ENCODE measurements around the gene PDZRN3. TPM values are rescaled to one million over a fixed set of nuclear protein-coding genes. Genes with fewer than 3 reads are reported as not detected.

Gene PDZRN3
- total and polyA plus RNA-seq, 2 experiments from 2014 or later = 42.9 to 60.5 TPM

GRCh38 chr3:73530022-73530396 lies 94.7 kb downstream of the PDZRN3 start:
- Histone ChIP-seq H3K79me2 (peaks cover 94% of the 10 kb centered on the region), H3K27ac (no peak overlapping the region), H3K27me3 (no peaks in the 10 kb centered on the region), H3K36me3 (replicated peaks; ENCODE audit: insufficient read depth, low read depth) (no peaks in the 10 kb centered on the region), H3K9me2 (replicated peaks; ENCODE audit: insufficient read depth) (no peaks in the 10 kb centered on the region), H2AFZ (no peak overlapping the region), H3K4me3 (no peak overlapping the region), H3K4me2 (no peak overlapping the region), H3K4me1 (ENCODE audit: insufficient read depth) (peaks cover 12% of the 10 kb centered on the region), H4K20me1 (ENCODE audit: insufficient read depth, poor library complexity, severe bottlenecking) (peaks cover 15% of the 10 kb centered on the region), H3K9me3 (ENCODE audit: low read depth) (no peaks in the 10 kb centered on the region)
- 29% methylated on average over 4 of the region's 4 CpGs for WGBS (ENCODE audit: low lambda C conversion rate, missing lambda C conversion rate)
- TF ChIP-seq, protein P1, sequence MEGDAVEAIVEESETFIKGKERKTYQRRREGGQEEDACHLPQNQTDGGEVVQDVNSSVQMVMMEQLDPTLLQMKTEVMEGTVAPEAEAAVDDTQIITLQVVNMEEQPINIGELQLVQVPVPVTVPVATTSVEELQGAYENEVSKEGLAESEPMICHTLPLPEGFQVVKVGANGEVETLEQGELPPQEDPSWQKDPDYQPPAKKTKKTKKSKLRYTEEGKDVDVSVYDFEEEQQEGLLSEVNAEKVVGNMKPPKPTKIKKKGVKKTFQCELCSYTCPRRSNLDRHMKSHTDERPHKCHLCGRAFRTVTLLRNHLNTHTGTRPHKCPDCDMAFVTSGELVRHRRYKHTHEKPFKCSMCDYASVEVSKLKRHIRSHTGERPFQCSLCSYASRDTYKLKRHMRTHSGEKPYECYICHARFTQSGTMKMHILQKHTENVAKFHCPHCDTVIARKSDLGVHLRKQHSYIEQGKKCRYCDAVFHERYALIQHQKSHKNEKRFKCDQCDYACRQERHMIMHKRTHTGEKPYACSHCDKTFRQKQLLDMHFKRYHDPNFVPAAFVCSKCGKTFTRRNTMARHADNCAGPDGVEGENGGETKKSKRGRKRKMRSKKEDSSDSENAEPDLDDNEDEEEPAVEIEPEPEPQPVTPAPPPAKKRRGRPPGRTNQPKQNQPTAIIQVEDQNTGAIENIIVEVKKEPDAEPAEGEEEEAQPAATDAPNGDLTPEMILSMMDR (IDR thresholded peaks at IDR 0.05; ENCODE audit: poor library complexity) = no peak
- no peak for TF ChIP-seq EZH2phosphoT487 (IDR thresholded peaks at IDR 0.05; ENCODE audit: low read depth, severe bottlenecking, unreplicated experiment)
- TF ChIP-seq EZH2 (IDR thresholded peaks at IDR 0.05; ENCODE audit: borderline replicate concordance) = no peak
- DNase-seq (ENCODE audit: low spot score) = no peak

- H3K4me3 ChIP-seq = no peak overlapping the region
- H3K79me2 ChIP-seq = peaks cover 91% of the 10 kb centered on the region
- WGBS (ENCODE audit: low lambda C conversion rate, missing lambda C conversion rate) = 37% methylated on average over 3 of the region's 3 CpGs
- peaks cover 12% of the 10 kb centered on the region for H3K4me1 ChIP-seq (ENCODE audit: insufficient read depth)
- no peak for DNase-seq (ENCODE audit: low spot score)
- H4K20me1 ChIP-seq (ENCODE audit: insufficient read depth, poor library complexity, severe bottlenecking) = peaks cover 14% of the 10 kb centered on the region
- TF ChIP-seq EZH2 (IDR thresholded peaks at IDR 0.05; ENCODE audit: borderline replicate concordance) (no peak), EZH2phosphoT487 (IDR thresholded peaks at IDR 0.05; ENCODE audit: low read depth, severe bottlenecking, unreplicated experiment) (no peak)
- TF ChIP-seq, protein P1 (IDR thresholded peaks at IDR 0.05; ENCODE audit: poor library complexity) = no peak
- H3K27me3 ChIP-seq = no peaks in the 10 kb centered on the region
- H3K9me3 ChIP-seq (ENCODE audit: low read depth) = no peaks in the 10 kb centered on the region
- no peaks in the 10 kb centered on the region for H3K36me3 ChIP-seq (replicated peaks; ENCODE audit: insufficient read depth, low read depth)
- no peaks in the 10 kb centered on the region for H3K9me2 ChIP-seq (replicated peaks; ENCODE audit: insufficient read depth)
- H3K4me2 ChIP-seq = no peak overlapping the region
- H2AFZ ChIP-seq = no peak overlapping the region
- no peak overlapping the region for H3K27ac ChIP-seq
Observed at GRCh38 chr3:73529308-73530021, 95.3 kb downstream of the PDZRN3 start.

DNA sequence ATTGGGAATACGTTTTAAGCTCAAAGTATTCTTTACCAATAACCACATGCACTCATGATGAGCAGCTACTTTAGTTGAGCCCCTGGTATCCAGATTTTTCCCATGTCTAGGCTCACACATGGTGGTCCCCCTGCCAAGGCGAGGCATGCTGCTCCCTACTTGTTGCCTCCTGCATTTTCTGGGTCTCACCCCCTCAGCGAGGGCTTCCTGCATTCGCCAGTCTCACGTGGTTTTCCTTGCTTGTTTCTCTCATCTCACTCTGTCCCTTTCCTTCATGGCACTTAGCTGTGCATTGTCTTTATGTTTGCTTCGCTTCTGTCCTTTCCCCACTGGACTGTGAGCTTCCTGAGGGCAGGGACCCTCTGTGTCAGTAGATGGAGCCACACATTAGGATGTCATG lies 99.2 kb downstream of the PDZRN3 start:
- TF ChIP-seq EZH2phosphoT487 (IDR thresholded peaks at IDR 0.05; ENCODE audit: low read depth, severe bottlenecking, unreplicated experiment) = no peak
- TF ChIP-seq EZH2 (IDR thresholded peaks at IDR 0.05; ENCODE audit: borderline replicate concordance) = no peak
- TF ChIP-seq, protein P1 (IDR thresholded peaks at IDR 0.05; ENCODE audit: poor library complexity) = no peak
- no peaks in the 10 kb centered on the region for H3K9me3 ChIP-seq (ENCODE audit: low read depth)
- H3K4me1 ChIP-seq (ENCODE audit: insufficient read depth) = peaks cover 17% of the 10 kb centered on the region
- H2AFZ ChIP-seq = no peak overlapping the region
- no peak overlapping the region for H3K27ac ChIP-seq
- no peaks in the 10 kb centered on the region for H3K9me2 ChIP-seq (replicated peaks; ENCODE audit: insufficient read depth)
- peaks cover 20% of the 10 kb centered on the region for H4K20me1 ChIP-seq (ENCODE audit: insufficient read depth, poor library complexity, severe bottlenecking)
- H3K4me2 ChIP-seq = no peak overlapping the region
- no peaks in the 10 kb centered on the region for H3K27me3 ChIP-seq
- peaks cover 81% of the 10 kb centered on the region for H3K79me2 ChIP-seq
- WGBS (ENCODE audit: low lambda C conversion rate, missing lambda C conversion rate) = 97% methylated on average over 6 of the region's 6 CpGs
- no peaks in the 10 kb centered on the region for H3K36me3 ChIP-seq (replicated peaks; ENCODE audit: insufficient read depth, low read depth)
- no peak overlapping the region for H3K4me3 ChIP-seq
- no peak for DNase-seq (ENCODE audit: low spot score)
